HepG2 (cell line): ENCODE data around the gene SEC24D. TPM values are rescaled to one million over a fixed set of nuclear protein-coding genes. Genes with fewer than 3 reads are reported as not detected.

Experiments
- ATAC-seq: fragments of 200-7000 bp; cut with Tn5 transposase; 3 replicates; pipeline ENCODE4 v1.9.1; 2020; ENCODE audit warnings: mild to moderate bottlenecking, moderate library complexity
- BruUV-seq: library from RNA; stranded (reverse); fragments of 400-500 nt; replicated peaks from 2 replicates; lab custom pipeline; 2021; lab: Mats Ljungman, UMichigan
- CTCF ChIA-PET: fragments of 300-600 bp; formaldehyde crosslinking; extraction: SDS; loops from one replicate; lab custom pipeline; 2021; ENCODE audit warnings: low total read pairs, inconsistent platforms, low intra/inter-chr PET ratio; lab: Yijun Ruan, JAX
- POLR2A ChIA-PET: fragments of 350-600 bp; sonication (Branson Sonifier 250); formaldehyde crosslinking; loops from one replicate; lab custom pipeline; 2020; ENCODE audit warnings: antibody characterized with exemption, inconsistent platforms; lab: Yijun Ruan, JAX
- DNase-seq: peaks from one replicate; pipeline ENCODE4 v3.0.0-alpha.2; 2015; ENCODE audit warnings: low spot score
- FAIRE-seq: peaks from 3 replicates; lab custom pipeline; 2011; peaks lifted over from hg19 to GRCh38; lab: Jason Lieb, UNC
- H2AFZ ChIP-seq: one replicate; pipeline ENCODE4 v1.6.1; 2011; ENCODE audit warnings: low read length, inconsistent platforms
- H3K27ac ChIP-seq: fragments of 300-600 bp; 3 replicates; pipeline ENCODE4 v1.8.0; 2011; ENCODE audit warnings: mixed run types, mild to moderate bottlenecking, mixed read lengths, low read length, inconsistent platforms; ENCODE audit not compliant: insufficient read depth; ENCODE audit errors: extremely low read length
- H3K27me3 ChIP-seq, 2 experiments: fragments of 200-600 bp in 1 of 2; 2 replicates in 1 of 2; 3 replicates in 1 of 2; pipeline versions ENCODE4 v1.6.0 to v1.8.0; 2011; ENCODE audit warnings: low read length in 2 of 2, mild to moderate bottlenecking in 2 of 2, moderate library complexity in 2 of 2, inconsistent platforms in 1 of 2; ENCODE audit not compliant: insufficient read depth in 2 of 2, control insufficient read depth in 1 of 2
- H3K36me3 ChIP-seq, 2 experiments: fragments of 200-600 bp in 1 of 2; replicated peaks in 1 of 2; 2 replicates in 1 of 2; 3 replicates in 1 of 2; pipeline versions ENCODE4 v1.5.1 to v1.8.0; 2011; ENCODE audit warnings: low read length in 2 of 2, inconsistent platforms in 1 of 2; ENCODE audit not compliant: insufficient read depth in 2 of 2, control insufficient read depth in 1 of 2
- H3K4me1 ChIP-seq: 2 replicates; pipeline ENCODE4 v1.5.1; 2012; ENCODE audit warnings: low read length, inconsistent platforms; ENCODE audit not compliant: insufficient read depth
- H3K4me2 ChIP-seq: 2 replicates; pipeline ENCODE4 v1.6.0; 2011; ENCODE audit warnings: low read depth, low read length, inconsistent platforms
- H3K4me3 ChIP-seq, 3 experiments: fragments of 200-600 bp in 1 of 3; sonication (generic), shearing (Covaris generic) in 1 of 3; replicated peaks in 1 of 3; 2 replicates each; pipeline ENCODE4 v1.5.1; 2011 to 2016; ENCODE audit warnings: low read length in 3 of 3, inconsistent platforms in 2 of 3, low read depth in 2 of 3, mild to moderate bottlenecking in 2 of 3, control low read depth in 1 of 3, mixed read lengths in 1 of 3; ENCODE audit not compliant: insufficient read depth in 1 of 3
- H3K79me2 ChIP-seq: one replicate; pipeline ENCODE4 v1.6.1; 2011; ENCODE audit warnings: low read length, inconsistent platforms; ENCODE audit not compliant: insufficient read depth
- H3K9ac ChIP-seq: 2 replicates; pipeline ENCODE4 v1.6.0; 2011; ENCODE audit warnings: mild to moderate bottlenecking, low read depth, low read length, inconsistent platforms; ENCODE audit not compliant: insufficient read depth
- H3K9me3 ChIP-seq: 2 replicates; pipeline ENCODE4 v1.5.1; 2012; ENCODE audit warnings: mild to moderate bottlenecking, low read length
- H4K20me1 ChIP-seq: 2 replicates; pipeline ENCODE4 v1.6.0; 2011; ENCODE audit warnings: inconsistent platforms, mild to moderate bottlenecking, low read length, moderate library complexity; ENCODE audit not compliant: insufficient read depth
- ADNP ChIP-seq: sonication (generic); formaldehyde crosslinking; IDR thresholded peaks from 2 replicates; pipeline ENCODE4 v1.4.0; 2020; ENCODE audit warnings: missing genetic modification reagents
- CENPT ChIP-seq: sonication (generic); formaldehyde crosslinking; IDR thresholded peaks from 2 replicates; pipeline ENCODE4 v1.8.0; 2022; ENCODE audit warnings: low read depth, mild to moderate bottlenecking, moderate library complexity, missing genetic modification reagents
- ELF3 ChIP-seq: IDR thresholded peaks from 2 replicates; pipeline ENCODE4 v1.6.1; 2016; ENCODE audit warnings: missing genetic modification reagents, missing compliant biosample characterization
- FIP1L1 ChIP-seq: fragments of 200-400 bp; formaldehyde crosslinking; IDR thresholded peaks from 2 replicates; pipeline ENCODE4 v1.6.1; 2018; ENCODE audit warnings: low read depth, mild to moderate bottlenecking, low read length, moderate library complexity, borderline replicate concordance; ENCODE audit not compliant: insufficient read depth
- GFI1 ChIP-seq: sonication (generic); formaldehyde crosslinking; IDR thresholded peaks from 2 replicates; pipeline ENCODE4 v1.5.0; 2020; ENCODE audit warnings: missing genetic modification reagents, mild to moderate bottlenecking, borderline replicate concordance
- LCORL ChIP-seq, 2 experiments: fragments of 450-650 bp in 1 of 2; sonication (generic) in 1 of 2; formaldehyde crosslinking in 1 of 2; IDR thresholded peaks; 2 replicates each; pipeline versions ENCODE4 v1.5.0 to v1.6.1; 2017 to 2020; ENCODE audit warnings: antibody characterized with exemption in 1 of 2, missing genetic modification reagents in 1 of 2
- MIER3 ChIP-seq: IDR thresholded peaks from 2 replicates; pipeline ENCODE4 v1.6.1; 2016; ENCODE audit warnings: missing compliant biosample characterization, borderline replicate concordance
- NR2F6 ChIP-seq, 2 experiments: IDR thresholded peaks; 2 replicates each; pipeline ENCODE4 v1.6.1; 2016; ENCODE audit warnings: antibody characterized with exemption in 1 of 2, mild to moderate bottlenecking in 1 of 2
- SATB2 ChIP-seq: sonication (generic); formaldehyde crosslinking; IDR thresholded peaks from 2 replicates; pipeline ENCODE4 v1.5.0; 2020; ENCODE audit warnings: missing genetic modification reagents
- SMAD3 ChIP-seq: sonication (generic); formaldehyde crosslinking; IDR thresholded peaks from 2 replicates; pipeline ENCODE4 v1.4.0; 2020; ENCODE audit warnings: missing genetic modification reagents
- SYNCRIP ChIP-seq: fragments of 200-400 bp; formaldehyde crosslinking; IDR thresholded peaks from 2 replicates; pipeline ENCODE4 v1.6.1; 2018; ENCODE audit warnings: mild to moderate bottlenecking, low read depth, low read length; ENCODE audit not compliant: insufficient read depth
- ZNF225 ChIP-seq: sonication (generic); formaldehyde crosslinking; IDR thresholded peaks from 2 replicates; pipeline ENCODE4 v1.4.0; 2020; ENCODE audit warnings: mild to moderate bottlenecking, missing genetic modification reagents
- ZNF644 ChIP-seq: IDR thresholded peaks from 2 replicates; pipeline ENCODE4 v1.6.1; 2016; ENCODE audit warnings: low read depth
- WGBS: methylation state at CpG from one replicate; pipeline ENCODE4 v1.1.6; 2017; ENCODE audit warnings: low lambda C conversion rate; 5-methylcytosine and 5-hydroxymethylcytosine counted together
- in situ Hi-C: cut with HindIII; loops from 2 replicates; pipeline ENCODE4 v1.10.0; 2017; ENCODE audit warnings: low pct_unique_long_range_greater_than_20kb; ENCODE audit not compliant: extremely low pct_ligation_motif_present
- intact Hi-C: fragments of 100-400 bp; cut with micrococcal nuclease; formaldehyde crosslinking; loops from one replicate; pipeline ENCODE4 v1.10.0; 2022; ENCODE audit not compliant: unreplicated experiment
- polyA plus RNA-seq, 8 experiments: library from polyadenylated mRNA; depleted of rRNA in 3 of 8; stranded (reverse) in 7 of 8; unstranded in 1 of 8; fragments of >200 nt; fragmentation: Illumina TruSeq in 4 of 8; extraction: Trizol in 4 of 8; gene quantifications; 2 replicates each; pipeline versions ENCODE4 v1.2.1 to v1.2.3, GENCODE V29; 2011 to 2016; ENCODE audit warnings: low read depth in 4 of 8, missing spikeins in 1 of 8, mixed read lengths in 1 of 8; ENCODE audit not compliant: insufficient read depth in 1 of 8
- total RNA-seq, 5 experiments: library from RNA; depleted of rRNA; stranded (reverse); fragments of >200 nt; fragmentation: Illumina TruSeq; extraction: Trizol; gene quantifications; 2 replicates each; pipeline ENCODE4 v1.2.3, GENCODE V29; 2016; ENCODE audit warnings: low read depth in 1 of 5
- TF ChIP-seq, protein P1 (sequence below): sonication (generic); formaldehyde crosslinking; conservative IDR thresholded peaks from 2 replicates; pipeline ENCODE4 v1.4.0; 2020; ENCODE audit warnings: missing genetic modification reagents
- TF ChIP-seq, protein P2 (sequence below): sonication (generic); formaldehyde crosslinking; IDR thresholded peaks from 2 replicates; pipeline ENCODE4 v1.4.0; 2020; ENCODE audit warnings: missing genetic modification reagents, borderline replicate concordance

The SEC24D gene
- total and polyA plus RNA-seq, 2 of the 13 experiments (the other 11 are each of a cell fraction or from before 2014, with no cell fraction given), result 30.0 to 51.1 TPM

DNA sequence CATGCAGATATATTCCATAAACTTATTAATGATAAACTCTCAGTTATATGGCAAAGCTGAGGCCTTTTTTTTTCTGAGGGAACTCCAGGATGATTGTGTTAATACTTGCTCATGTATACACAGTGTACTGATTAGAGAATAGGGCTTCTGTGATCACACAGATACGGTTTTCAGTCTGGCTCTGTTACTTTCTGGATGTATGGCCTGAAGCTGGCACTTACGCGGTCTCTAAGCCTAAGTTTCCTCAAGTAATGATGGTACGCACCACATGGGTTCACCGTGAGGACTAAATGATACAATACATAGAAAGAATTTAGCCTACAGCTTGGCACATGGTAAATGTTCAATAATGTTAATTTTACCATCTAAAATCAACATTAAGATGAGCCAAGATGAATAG lies 73.8 kb downstream of the SEC24D start (continued):
- TF ChIP-seq ADNP (CRISPR knock-in tag), result no peak

DNA sequence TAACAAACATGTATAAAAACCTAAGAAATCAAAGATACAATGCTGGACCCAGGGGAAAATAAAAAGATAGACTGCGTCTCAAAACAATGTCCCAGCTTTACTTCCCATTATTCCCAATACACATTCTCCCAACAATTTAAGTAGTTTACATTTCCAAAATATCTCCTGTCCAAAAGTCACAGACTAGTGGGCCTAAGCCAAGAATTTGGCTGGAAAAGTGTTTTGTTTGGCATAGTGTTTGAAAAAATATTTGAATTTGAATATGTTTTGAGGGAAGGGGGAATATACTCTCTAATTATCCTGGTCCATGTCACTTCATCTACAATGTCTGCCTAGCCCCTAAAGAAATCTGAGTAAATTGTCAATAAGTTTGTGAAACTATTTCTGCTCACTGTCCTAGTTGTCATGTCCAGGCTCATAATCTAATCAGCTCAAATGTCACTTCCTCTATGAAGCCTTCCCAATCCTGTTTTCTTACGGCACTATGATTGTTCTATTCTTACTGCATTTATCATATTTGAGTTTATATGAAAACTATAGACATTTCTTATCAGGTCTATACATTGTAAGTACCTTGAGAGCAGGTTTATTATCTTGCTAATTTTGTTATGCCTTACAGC lies 74.4 kb downstream of the SEC24D start:
- 99% methylated on average over 2 of the region's 2 CpGs for WGBS
- no peak for FAIRE-seq

More for the DNA sequence above, 74.4 kb downstream of the SEC24D start:
- Histone ChIP-seq H3K9me3 (no peaks in the 10 kb centered on the region), H3K4me1 (peaks cover 32% of the 10 kb centered on the region), H3K36me3 (peaks cover 10 to 55% of the 10 kb centered on the region in 2 experiments), H4K20me1 (peaks cover 3% of the 10 kb centered on the region; the same call in 1 of the 2 replicates), H3K4me2 (no peak overlapping the region), H2AFZ (no peak overlapping the region), H3K27me3 (no peaks in the 10 kb centered on the region), H3K27ac (no peak overlapping the region), H3K9ac (no peak overlapping the region), H3K4me3 (no peak overlapping the region), H3K79me2 (no peaks in the 10 kb centered on the region)
- ChIA-PET POLR2A (no interaction called here), CTCF (no interaction called here)
- intact Hi-C loops, result no loop called here
- BruUV-seq, result no TSS peak
- no peak for DNase-seq
- no peak for ATAC-seq
- TF ChIP-seq, protein P1, sequence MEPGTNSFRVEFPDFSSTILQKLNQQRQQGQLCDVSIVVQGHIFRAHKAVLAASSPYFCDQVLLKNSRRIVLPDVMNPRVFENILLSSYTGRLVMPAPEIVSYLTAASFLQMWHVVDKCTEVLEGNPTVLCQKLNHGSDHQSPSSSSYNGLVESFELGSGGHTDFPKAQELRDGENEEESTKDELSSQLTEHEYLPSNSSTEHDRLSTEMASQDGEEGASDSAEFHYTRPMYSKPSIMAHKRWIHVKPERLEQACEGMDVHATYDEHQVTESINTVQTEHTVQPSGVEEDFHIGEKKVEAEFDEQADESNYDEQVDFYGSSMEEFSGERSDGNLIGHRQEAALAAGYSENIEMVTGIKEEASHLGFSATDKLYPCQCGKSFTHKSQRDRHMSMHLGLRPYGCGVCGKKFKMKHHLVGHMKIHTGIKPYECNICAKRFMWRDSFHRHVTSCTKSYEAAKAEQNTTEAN (CRISPR knock-in tag), result no peak
- no peak for TF ChIP-seq GFI1
- TF ChIP-seq ZNF644 (CRISPR knock-in tag), result no peak
- TF ChIP-seq CENPT (CRISPR knock-in tag), result no peak
- TF ChIP-seq MIER3, result no peak
- no peak for TF ChIP-seq NR2F6 (IDR thresholded peaks at IDR 0.05)
- TF ChIP-seq NR2F6 (CRISPR knock-in tag; IDR thresholded peaks at IDR 0.05), result no peak
- TF ChIP-seq SMAD3 (CRISPR knock-in tag), result no peak
- TF ChIP-seq, protein P2, sequence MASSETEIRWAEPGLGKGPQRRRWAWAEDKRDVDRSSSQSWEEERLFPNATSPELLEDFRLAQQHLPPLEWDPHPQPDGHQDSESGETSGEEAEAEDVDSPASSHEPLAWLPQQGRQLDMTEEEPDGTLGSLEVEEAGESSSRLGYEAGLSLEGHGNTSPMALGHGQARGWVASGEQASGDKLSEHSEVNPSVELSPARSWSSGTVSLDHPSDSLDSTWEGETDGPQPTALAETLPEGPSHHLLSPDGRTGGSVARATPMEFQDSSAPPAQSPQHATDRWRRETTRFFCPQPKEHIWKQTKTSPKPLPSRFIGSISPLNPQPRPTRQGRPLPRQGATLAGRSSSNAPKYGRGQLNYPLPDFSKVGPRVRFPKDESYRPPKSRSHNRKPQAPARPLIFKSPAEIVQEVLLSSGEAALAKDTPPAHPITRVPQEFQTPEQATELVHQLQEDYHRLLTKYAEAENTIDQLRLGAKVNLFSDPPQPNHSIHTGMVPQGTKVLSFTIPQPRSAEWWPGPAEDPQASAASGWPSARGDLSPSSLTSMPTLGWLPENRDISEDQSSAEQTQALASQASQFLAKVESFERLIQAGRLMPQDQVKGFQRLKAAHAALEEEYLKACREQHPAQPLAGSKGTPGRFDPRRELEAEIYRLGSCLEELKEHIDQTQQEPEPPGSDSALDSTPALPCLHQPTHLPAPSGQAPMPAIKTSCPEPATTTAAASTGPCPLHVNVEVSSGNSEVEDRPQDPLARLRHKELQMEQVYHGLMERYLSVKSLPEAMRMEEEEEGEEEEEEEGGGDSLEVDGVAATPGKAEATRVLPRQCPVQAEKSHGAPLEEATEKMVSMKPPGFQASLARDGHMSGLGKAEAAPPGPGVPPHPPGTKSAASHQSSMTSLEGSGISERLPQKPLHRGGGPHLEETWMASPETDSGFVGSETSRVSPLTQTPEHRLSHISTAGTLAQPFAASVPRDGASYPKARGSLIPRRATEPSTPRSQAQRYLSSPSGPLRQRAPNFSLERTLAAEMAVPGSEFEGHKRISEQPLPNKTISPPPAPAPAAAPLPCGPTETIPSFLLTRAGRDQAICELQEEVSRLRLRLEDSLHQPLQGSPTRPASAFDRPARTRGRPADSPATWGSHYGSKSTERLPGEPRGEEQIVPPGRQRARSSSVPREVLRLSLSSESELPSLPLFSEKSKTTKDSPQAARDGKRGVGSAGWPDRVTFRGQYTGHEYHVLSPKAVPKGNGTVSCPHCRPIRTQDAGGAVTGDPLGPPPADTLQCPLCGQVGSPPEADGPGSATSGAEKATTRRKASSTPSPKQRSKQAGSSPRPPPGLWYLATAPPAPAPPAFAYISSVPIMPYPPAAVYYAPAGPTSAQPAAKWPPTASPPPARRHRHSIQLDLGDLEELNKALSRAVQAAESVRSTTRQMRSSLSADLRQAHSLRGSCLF, result no peak
- no peak for TF ChIP-seq ELF3 (CRISPR knock-in tag)
- no peak for TF ChIP-seq FIP1L1
- no peak for TF ChIP-seq SATB2 (CRISPR knock-in tag)
- TF ChIP-seq LCORL (IDR thresholded peaks at IDR 0.05), result no peak
- no peak for TF ChIP-seq LCORL (CRISPR knock-in tag; IDR thresholded peaks at IDR 0.05)
- no peak for TF ChIP-seq ZNF225
- TF ChIP-seq SYNCRIP, result no peak
- in situ Hi-C loops, result no loop called here
